GM04503 (cell line): ENCODE measurements around the gene DGUOK.
"Not testable (repeated sequence)": the region's sequence is repeated elsewhere in the genome, so short reads cannot be mapped to it uniquely, and the experiment has no call there.

Experiments used
- DNase-seq: peaks from one replicate; pipeline ENCODE4 v3.0.0-alpha.2; 2012; ENCODE audit warnings: low read depth

Gene DGUOK

DNA sequence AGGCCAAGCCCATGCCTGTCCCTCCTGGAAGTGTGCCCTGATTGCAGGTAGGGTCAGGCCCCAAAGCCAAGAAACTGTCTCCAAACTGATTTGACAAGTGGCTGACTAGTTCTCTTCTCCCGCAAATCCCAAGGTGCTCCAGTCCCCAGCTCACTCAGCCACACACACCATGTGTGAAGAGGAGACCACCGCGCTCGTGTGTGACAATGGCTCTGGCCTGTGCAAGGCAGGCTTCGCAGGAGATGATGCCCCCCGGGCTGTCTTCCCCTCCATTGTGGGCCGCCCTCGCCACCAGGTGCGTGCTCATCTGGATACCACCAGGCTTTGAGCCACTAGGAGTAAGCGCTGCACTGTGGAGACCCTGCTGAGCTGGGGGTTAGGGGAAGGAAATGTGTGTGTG is 25.5 kb upstream of the DGUOK start:
- no peak for DNase-seq

DNA sequence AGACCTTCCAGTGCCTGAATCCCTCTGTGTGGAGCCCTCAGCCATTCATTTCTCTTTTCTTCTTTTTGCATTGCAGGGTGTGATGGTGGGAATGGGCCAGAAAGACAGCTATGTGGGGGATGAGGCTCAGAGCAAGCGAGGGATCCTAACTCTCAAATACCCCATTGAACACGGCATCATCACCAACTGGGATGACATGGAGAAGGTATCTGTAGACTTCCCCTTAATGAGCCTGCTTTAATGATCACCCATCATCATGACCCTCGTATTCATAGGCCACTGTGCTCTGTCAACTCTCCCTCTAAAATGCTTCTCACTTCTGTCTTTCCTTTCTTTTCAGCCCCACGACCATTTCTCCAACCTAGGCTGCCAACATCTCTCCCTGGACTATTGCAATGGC is 24.4 kb upstream of the DGUOK start:
- DNase-seq, result no peak

DNA sequence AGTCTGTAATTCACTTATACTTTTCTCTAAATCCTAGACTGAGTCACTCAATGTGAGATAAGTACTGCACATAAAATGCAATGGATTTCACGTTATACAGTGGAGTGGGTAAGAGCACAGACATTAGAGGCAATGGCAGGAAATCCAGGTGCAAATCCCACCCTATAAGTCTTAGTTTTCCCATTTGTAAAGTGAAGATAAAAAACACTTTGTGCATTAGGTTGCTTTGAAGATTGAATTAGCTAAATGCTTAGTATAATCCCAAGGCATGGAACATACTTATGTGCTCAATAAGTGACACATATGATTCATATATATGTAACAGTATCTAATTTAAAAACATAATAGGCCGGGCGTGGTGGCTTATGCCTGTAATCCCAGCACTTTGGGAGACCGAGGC is 23.4 kb upstream of the DGUOK start:
- no peak for DNase-seq

GRCh38 chr2:73903949-73904613 is 22.6 kb upstream of the DGUOK start:
- DNase-seq, result not testable (repeated sequence)

DNA sequence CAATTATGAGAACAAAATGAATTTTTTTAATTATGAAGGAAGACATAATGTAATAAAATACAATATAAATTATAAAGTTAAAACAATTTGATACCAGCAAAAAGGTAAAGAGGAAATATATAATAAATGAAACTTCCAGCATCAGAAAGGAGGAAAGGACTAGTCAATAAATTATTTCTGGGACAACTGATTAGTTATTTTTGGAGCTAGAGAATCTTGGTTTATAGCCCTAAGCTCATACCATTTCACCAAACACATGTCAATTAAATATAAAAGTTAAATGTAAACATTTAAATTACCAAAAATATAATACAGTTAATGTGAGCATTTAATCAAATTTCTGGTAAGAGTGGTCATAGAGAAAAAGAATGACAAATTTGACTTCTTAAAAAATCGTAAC is 21.7 kb upstream of the DGUOK start:
- no peak for DNase-seq

GRCh38 chr2:73906847-73907505 is 19.7 kb upstream of the DGUOK start:
- no peak for DNase-seq

DNA sequence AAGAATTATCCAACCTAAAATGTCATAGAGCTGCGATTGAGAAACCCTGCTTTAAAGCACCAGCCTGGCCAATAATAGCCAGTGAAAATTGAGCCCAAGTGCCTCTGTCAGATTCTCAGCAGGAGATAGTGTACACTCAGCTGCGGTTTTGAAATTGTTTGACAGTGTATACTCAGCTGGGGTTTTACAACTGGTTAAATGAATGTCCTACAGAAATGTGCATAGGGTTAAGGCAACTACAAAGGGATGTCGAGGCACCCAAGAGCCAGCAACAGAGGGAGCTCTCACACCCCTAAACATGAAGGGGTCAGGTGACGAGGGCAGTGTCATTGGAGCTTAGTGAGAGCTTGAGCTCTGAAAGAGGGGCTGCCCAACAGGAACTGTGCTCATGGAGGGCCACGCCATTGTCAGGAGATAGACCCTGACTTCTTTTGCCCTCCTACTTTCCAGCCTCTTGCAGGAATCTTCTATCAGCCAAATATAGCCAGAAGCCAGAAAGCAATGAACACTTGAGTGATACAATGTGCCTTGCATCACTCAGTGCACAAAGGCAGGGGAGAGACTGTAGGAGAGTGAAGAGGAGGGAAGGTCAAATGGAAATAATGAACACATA is 18.7 kb upstream of the DGUOK start:
- DNase-seq, result no peak

DNA sequence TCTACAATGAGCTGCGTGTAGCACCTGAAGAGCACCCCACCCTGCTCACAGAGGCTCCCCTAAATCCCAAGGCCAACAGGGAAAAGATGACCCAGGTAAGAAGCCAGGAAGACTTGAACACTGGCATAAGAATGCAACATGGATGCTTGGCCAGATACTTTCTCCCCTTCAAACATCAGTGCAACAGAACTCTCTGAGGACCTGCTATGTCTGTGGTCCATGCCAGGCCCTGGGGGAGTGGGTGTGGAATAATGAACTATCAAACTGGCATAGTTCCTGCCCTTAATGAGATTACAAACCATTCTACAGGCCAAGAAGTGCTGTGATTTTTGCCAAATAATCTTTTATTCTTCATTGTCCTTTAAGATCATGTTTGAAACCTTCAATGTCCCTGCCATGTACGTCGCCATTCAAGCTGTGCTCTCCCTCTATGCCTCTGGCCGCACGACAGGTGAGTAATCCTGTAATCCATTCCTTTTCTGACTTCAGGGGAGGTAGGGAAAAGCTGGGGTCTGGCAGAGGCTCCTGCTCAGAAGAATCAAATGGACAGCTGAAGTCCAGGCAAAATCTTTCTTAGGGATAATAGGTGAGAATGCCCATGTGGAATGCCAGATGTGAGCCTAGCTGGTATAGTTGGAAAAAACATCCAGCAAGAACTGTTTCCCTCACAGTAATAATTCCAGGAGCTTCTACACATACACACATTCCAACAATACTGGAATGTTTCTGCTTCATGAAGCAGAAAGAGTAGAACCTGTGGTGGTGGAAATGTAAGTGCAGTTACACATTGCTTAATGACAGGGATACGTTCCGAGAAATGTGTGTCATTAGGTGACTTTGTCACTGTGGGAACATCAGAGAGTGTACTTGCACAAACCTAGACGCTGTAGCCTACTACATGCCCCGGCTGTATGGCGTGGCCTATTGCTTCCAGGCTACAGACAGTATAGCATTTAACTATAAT is 17.7 kb upstream of the DGUOK start:
- DNase-seq, result no peak

DNA sequence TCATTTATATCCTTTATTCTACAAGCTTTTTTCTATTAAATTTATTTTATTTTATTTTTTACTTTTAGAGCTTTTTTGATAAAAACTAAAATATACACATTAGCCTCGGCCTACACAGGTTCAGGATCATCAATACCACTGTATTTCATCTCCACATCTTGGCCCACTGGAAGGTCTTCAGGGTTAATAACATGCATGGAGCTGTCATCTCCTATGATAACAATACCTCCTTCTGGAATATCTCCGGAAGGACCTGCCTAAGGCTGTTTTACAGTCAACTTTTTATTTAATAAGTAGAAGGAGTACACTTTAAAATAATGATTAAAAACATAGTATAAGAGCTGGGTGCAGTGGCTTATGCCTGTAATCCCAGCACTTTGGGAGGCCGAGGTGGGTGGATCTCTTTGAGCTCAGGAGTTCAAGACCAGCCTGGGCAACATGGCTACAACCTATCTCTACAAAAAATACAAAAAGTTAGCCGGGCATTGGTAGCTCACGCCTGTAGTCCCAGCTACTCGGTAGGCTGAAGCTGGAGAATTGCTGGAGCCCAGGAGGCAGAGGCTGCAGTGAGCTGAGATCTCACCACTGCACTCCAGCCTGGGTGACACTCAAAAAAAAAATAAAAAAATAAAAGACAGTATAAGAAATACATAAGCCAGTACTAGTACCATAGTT is 15.7 kb upstream of the DGUOK start:
- no peak for DNase-seq

DNA sequence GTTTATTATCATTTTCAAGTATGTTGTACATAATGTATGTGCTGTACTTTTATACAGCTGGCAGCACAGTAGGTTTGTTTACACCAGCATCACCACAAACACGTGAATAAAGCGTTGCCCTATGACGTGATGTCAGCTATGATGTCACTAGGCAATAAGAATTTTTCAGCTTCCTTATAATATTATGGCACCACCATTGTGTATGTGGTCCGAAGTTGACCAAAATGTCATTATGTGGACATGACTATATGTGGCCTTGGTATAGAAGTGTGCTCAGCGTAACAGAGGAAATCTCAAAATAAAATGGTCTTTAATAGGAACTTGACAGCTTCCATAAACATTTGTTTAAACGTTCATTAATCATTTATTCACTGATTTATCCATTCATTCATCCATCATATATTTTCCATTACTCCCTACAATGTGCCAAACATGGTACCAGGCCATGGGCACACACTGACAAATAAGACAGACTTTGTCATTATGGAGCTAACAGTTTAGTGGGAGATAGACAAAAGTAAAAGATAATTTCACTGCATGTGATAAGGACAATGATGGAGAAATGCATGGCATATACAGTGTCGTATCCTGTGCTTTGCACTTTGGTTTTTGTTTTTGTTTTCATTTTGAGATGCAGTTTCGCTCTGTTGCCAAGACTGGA is 15.0 kb upstream of the DGUOK start:
- no peak for DNase-seq

DNA sequence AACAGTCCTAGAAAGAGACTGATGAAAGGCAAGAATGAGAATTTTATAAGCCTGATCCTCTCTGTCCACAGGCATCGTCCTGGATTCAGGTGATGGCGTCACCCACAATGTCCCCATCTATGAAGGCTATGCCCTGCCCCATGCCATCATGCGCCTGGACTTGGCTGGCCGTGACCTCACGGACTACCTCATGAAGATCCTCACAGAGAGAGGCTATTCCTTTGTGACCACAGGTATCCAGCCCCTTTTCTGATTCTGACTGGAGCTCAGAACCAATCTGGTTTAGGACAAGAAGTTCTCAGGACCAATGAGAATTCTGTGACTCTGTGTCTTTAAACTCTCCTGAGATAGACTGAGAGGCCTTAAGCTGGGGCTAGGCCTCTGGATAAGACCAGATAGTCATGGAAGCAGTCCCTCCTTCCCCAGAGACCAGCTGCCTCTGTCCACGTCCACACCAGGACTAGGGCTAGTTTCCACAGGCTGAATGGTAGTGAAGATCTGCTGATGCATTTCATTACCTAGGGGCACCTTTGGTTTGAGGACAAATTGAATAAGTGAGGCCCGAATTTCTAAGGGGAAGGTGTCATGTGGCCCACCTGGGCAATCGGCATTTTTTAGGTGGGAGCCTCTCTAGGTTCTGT is 13.1 kb upstream of the DGUOK start:
- DNase-seq, result no peak

DNA sequence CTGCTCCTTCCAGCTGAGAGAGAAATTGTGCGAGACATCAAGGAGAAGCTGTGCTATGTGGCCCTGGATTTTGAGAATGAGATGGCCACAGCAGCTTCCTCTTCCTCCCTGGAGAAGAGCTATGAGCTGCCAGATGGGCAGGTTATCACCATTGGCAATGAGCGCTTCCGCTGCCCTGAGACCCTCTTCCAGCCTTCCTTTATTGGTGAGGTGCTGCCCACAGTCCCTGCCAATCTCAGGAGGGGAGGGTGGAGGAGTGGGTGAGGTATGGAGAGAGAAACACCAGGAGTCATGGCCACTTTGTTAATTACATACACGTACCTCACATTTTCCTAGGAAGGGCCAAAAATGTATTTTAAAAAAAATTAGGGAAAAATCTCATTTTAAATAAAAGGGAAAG is 12.0 kb upstream of the DGUOK start:
- DNase-seq, result no peak

DNA sequence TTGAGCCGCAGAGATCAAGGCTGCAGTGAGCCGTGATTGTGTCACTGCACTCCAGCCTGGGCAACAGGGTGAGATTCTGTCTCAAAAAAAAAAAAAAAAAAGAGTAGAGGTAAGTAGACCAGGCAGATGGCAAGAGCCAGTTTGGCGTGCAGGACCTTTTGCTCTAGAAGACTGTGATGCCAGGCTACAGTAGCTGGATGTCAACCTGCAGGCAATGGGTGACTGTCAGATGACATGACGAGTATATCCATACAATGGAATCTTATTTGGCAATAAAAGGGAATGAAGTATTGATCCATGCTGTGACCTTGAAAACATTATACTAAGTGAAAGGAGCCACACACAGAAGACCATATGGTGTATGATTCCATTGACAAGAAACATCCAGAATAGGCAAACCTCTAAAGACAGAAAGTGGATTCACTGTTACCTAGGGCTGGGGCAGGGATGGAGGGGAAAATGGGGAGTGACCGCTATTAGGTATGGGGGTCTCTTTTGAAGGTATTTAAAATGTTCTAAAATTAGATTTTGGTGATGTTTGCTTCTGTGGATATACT is 11.2 kb upstream of the DGUOK start:
- DNase-seq, result no peak

DNA sequence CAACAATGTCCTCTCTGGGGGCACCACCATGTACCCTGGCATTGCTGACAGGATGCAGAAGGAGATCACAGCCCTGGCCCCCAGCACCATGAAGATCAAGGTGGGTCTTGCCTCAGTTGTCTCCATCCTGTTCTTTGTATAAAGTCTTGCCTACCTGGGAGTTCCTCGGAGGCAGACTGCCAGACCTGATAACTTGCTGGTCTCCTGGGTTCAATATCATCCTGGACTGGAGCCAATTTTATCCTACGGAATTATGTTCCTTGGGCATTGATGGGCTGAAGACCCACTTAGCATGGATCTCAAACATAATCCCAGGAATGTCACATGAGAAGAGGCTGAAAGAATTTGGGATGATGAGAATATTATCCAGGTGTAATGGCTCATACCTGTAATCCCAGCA is 10.0 kb upstream of the DGUOK start:
- no peak for DNase-seq

DNA sequence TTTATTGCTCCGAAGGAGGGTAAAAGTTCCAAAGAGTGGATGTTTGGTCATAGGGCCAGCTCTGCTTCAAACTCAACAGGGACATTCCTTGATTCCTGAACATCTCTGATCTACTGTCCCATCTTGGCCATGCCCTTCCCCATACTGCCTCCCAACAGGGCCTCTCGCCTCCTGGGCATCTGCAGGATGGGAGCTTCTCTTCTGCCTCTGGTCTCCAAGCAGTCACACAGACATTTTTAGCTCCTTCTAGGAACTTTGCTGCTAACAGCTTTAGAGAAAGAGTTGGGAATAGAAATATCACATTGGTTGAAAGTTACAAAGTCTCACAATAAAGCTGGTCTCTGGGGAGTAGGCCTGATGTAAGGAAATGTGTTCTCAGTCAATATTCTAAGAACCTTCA is 9.4 kb upstream of the DGUOK start:
- DNase-seq, result no peak

DNA sequence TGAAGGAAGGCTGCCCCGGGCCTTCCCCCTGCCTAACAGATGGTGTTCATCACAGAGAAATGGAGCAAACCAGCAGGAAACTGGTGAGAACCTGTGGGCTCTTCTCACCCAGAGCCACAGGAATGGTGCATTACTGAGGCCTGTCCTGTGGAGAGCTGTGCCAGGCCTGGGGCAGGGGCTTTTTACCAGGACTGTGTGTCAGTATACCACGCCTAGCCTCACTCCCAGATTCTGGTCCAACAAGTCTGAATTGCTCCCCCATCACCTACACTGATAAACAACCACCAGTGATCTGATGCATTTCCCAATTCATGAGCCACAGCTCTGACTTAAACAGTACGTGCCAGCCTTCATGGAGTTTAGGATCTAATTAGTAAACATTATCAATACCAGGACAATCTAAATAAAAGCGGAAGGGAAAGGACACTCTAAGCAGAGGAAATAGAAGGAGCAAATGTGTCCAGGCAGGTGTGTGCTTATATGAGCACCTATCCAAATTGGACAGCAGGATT is 8.9 kb upstream of the DGUOK start:
- DNase-seq, result no peak

GRCh38 chr2:73918856-73919255 is 7.8 kb upstream of the DGUOK start:
- no peak for DNase-seq

DNA sequence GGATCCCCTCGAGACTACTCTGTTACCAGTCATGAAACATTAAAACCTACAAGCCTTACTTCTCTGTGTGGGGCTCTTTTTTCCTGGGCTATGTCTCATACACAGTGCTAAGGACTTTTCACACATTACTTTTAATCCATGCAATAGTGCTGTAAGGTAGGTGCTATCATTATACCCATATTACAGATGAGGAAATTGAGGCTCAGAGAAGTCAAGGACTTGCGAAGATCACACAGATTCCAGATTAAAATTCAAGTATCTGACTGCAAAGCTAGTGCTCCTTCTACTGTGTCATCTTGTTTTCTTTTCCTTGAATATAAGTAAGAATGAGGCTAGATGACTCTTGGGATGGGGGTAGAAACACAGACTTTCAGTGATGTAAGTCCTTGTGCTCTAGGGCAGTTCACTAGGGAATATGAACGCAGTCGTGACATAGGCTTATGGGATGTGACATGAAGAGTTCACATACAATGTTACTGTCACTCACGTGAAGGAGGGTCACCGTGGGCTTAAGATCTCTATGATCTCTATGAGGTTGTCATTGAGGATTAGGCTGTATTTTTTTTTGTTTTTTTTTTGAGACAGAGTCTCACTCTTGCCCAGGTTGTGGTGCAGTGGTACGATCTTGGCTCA is 7.0 kb upstream of the DGUOK start:
- no peak for DNase-seq

DNA sequence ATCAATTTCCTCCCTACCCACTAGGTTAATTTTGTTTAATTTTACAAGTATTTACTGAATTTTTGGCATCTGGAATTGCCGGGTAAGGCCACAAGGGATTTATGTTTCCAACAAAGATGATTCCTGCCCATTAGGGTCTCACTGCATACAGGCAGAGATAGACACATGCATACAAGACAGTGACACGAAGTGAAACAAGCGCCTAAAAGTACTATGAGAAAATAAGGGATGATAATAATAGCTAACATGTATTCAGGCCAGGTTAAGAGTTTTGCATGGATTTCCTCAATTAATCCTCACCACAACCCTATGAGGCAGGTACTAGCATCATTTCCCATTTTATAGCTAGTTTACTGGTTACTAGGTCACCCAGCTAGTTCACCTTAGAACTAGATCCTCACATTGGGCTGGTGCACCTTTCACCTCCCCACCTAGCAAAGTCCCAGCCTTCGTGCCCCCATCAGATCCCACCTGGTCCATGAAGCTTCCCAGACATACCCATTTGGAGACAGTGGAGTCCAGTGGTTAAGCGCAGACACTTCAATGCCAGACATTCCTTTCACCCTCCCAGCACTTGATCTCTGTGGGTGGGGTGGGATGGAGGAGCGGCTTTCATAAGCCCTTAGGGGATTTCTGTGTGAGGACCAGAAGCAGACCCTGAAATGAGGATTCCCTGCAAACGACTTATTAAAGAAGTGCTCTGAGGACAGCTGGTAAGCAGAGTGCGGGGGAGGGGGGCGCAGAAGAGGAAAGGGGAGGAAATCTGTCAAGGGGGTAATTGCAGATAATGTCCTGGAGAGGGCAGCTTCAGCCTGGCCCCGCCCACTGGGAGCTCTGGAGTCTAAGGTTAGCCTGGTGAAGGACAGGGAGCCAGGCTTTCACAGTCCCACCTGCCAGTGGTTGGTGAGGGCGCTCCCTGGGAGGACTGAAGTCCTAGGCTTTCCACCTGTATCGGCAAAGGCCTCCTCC is 5.8 kb upstream of the DGUOK start:
- no peak for DNase-seq
